HG03064 (cell line): ENCODE measurements around the gene DNAH2.
A peak's percentile ranks its signal among the peaks of the same experiment; 100 is the strongest.

Source experiments
- ATAC-seq: cut with Tn5 transposase; IDR thresholded peaks from one replicate; pipeline ENCODE4 v1.9.1; 2021; ENCODE audit warnings: low read depth; ENCODE audit not compliant: unreplicated experiment

Gene DNAH2

GRCh38 chr17:7816926-7817642 is 99.5 kb downstream of the DNAH2 start:
- no peak for ATAC-seq

- no peak for ATAC-seq
Measured at GRCh38 chr17:7817643-7817964, 100.1 kb downstream of the DNAH2 start.

- ATAC-seq: no peak
Measured at GRCh38 chr17:7818026-7818425, 100.5 kb downstream of the DNAH2 start.

GRCh38 chr17:7818746-7819645 is 101.5 kb downstream of the DNAH2 start:
- ATAC-seq: no peak

- no peak for ATAC-seq
Measured at GRCh38 chr17:7820231-7820630, 102.7 kb downstream of the DNAH2 start.

- ATAC-seq: no peak
Measured at GRCh38 chr17:7822126-7822525, 104.6 kb downstream of the DNAH2 start.

GRCh38 chr17:7823581-7824001 is 106.0 kb downstream of the DNAH2 start:
- ATAC-seq: no peak

- no peak for ATAC-seq
Measured at GRCh38 chr17:7824021-7824924, 106.7 kb downstream of the DNAH2 start.

GRCh38 chr17:7825206-7825990 is 107.9 kb downstream of the DNAH2 start:
- ATAC-seq: no peak

GRCh38 chr17:7830616-7831015 is 113.1 kb downstream of the DNAH2 start:
- no peak for ATAC-seq

GRCh38 chr17:7831233-7831632 is 113.7 kb downstream of the DNAH2 start:
- no peak for ATAC-seq

- no peak for ATAC-seq
Measured at GRCh38 chr17:7832431-7832830, 114.9 kb downstream of the DNAH2 start.

GRCh38 chr17:7833011-7833794 is 115.7 kb downstream of the DNAH2 start:
- no peak for ATAC-seq

GRCh38 chr17:7833795-7834541 is 116.4 kb downstream of the DNAH2 start, which contains the start of gene KDM6B:
TSS of gene KDM6B (plus strand) at chr17:7834217. CDS start at chr17:7845555, 11,338 bp downstream.
- ATAC-seq: peak; percentile 44

GRCh38 chr17:7834542-7834956 is 117.0 kb downstream of the DNAH2 start:
- no peak for ATAC-seq

GRCh38 chr17:7834957-7835813 is 117.6 kb downstream of the DNAH2 start:
- ATAC-seq: no peak

GRCh38 chr17:7835814-7836595 is 118.5 kb downstream of the DNAH2 start:
- no peak for ATAC-seq
